HUES48 (cell line): ENCODE measurements around the gene GOLGA8B.
"Not testable (repeated sequence)": the region's sequence is repeated elsewhere in the genome, so short reads cannot be mapped to it uniquely, and the experiment has no call there.

Experiments used
- H3K27ac ChIP-seq: one replicate; pipeline ENCODE4 v1.7.0; 2013; ENCODE audit warnings: low read depth, low read length, inconsistent platforms
- H3K27me3 ChIP-seq: 2 replicates; pipeline ENCODE4 v1.6.1; 2013; ENCODE audit warnings: mild to moderate bottlenecking, low read length; ENCODE audit not compliant: control insufficient read depth, insufficient read depth
- H3K36me3 ChIP-seq: 2 replicates; pipeline ENCODE4 v1.6.1; 2013; ENCODE audit warnings: low read length; ENCODE audit not compliant: control insufficient read depth, insufficient read depth
- H3K4me1 ChIP-seq: 2 replicates; pipeline ENCODE4 v1.6.1; 2013; ENCODE audit warnings: mild to moderate bottlenecking, low read length; ENCODE audit not compliant: control insufficient read depth, insufficient read depth
- H3K4me3 ChIP-seq: 2 replicates; pipeline ENCODE4 v1.5.1; 2013; ENCODE audit warnings: mild to moderate bottlenecking, low read depth, low read length
- H3K9ac ChIP-seq: 2 replicates; pipeline ENCODE4 v1.6.1; 2013; ENCODE audit warnings: mild to moderate bottlenecking, low read depth, low read length, moderate library complexity
- H3K9me3 ChIP-seq: 2 replicates; pipeline ENCODE4 v1.6.1; 2013; ENCODE audit warnings: low read length; ENCODE audit not compliant: control insufficient read depth, insufficient read depth

Gene GOLGA8B, protein sequence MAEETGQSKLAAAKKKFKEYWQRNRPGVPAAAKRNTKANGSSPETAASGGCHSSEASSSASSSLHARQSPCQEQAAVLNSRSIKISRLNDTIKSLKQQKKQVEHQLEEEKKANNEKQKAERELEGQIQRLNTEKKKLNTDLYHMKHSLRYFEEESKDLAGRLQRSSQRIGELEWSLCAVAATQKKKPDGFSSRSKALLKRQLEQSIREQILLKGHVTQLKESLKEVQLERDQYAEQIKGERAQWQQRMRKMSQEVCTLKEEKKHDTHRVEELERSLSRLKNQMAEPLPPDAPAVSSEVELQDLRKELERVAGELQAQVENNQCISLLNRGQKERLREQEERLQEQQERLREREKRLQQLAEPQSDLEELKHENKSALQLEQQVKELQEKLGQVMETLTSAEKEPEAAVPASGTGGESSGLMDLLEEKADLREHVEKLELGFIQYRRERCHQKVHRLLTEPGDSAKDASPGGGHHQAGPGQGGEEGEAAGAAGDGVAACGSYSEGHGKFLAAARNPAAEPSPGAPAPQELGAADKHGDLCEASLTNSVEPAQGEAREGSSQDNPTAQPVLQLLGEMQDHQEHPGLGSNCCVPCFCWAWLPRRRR

DNA sequence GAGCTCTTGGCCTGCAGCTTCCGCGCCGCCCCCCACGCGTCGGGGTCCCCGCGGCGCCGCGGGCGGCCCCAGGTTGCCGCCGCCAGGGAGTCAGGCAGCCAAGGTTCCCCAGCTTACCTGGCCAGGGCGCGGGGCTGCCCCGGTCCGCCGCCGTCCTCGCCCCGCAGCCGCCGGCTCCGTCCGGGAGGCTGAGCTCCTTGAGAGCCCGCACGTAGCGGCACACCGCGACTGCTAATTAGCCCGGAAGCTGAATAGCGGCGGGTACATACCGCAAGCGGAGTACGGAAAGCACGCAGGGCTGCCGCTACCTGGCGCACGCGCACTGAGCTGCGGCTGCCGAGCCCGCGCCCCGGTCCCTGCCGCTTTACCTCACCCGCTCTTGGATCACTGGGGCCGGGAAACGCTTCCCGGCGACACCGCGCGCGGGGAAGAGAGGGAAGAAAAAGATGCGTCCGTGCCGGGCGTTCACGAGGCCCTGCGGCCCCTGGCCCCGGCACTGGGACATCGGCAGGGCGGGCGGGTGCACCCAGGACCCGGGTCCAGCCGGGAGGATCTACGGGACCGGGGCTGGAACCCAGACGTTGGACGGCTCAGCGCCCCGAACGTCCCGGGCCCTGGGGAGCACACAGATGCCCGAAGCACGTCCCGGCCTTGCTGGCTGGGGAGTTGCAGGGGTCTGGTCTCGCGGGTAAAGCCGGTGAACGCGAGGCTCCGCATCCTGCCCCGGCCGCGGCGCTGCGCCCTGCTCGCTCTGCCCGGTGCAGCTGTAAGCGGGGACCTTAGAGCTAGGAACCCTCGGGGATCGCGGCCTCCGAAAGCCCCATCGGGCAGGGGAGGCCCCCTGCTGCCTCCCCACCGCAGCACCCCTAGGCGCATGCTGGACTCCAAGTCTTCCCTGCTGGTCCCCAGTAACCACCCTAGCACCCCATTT lies at the start of gene GOLGA8B:
GOLGA8B (minus strand) TSS at position 253 of the 931 bp plus-strand sequence. CDS start 47,739 bp downstream, outside the sequence.
- Histone ChIP-seq H3K36me3 (no peaks in the 10 kb centered on the region), H3K27ac (no peak within 1 kb of the TSS), H3K4me1 (no peaks in the 10 kb centered on the region; the same call in 1 of the 2 replicates), H3K9ac (0 out of 2 replicates have a peak within 1 kb of the TSS, but pooled peaks have one; percentile 10), H3K4me3 (peak within 1 kb of the TSS; percentile 75), H3K27me3 (peaks cover 18% of the 10 kb centered on the region), H3K9me3 (no peaks in the 10 kb centered on the region)

DNA sequence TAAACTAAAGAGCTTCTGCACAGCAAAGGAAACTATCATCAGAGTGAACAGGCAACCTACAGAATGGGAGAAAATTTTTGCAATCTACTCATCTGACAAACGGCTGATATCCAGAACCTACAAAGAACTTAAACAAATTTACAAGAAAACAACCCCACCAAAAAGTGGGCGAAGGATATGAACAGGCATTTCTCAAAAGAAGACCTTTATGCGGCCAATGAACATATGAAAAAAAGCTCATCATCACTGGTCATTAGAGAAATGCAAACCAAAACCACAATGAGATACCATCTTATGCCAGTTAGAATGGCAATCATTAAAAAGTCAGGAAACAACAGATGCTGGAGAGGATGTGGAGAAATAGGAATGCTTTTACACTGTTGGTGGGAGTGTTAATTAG lies 49.7 kb upstream of the GOLGA8B start:
- H3K27me3 ChIP-seq, H3K9me3 ChIP-seq, H3K9ac ChIP-seq, H3K4me3 ChIP-seq, H3K36me3 ChIP-seq, H3K27ac ChIP-seq, H3K4me1 ChIP-seq: not testable (repeated sequence)

DNA sequence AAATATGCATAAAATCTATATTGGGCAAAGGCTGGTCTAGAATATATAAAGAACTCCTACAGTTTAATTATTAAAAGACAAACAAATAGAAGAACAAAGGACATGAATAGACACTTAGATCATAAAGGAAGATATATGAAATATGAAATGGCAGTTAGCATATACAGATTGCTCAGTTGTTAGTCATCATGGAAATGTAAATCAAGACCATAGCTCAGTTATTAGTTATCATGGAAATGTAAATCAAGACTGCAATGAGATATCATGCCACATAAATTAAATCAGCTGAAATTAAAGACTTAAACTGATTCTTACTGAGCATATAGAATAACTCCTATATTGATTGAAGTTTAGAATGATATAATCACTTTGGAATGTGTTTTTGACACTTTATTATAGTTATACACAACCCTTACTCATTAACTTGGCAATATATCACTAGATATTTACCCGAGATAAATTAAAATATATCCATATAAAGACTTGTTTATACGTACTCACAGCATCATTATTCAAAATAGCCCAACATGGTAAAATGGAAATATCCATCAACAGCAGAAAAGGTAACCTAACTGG lies 45.2 kb upstream of the GOLGA8B start:
- no peaks in the 10 kb centered on the region for H3K4me1 ChIP-seq
- H3K27ac ChIP-seq, result no peak overlapping the region
- no peak overlapping the region for H3K9ac ChIP-seq
- H3K4me3 ChIP-seq, result no peak overlapping the region
- H3K9me3 ChIP-seq, result no peaks in the 10 kb centered on the region
- no peaks in the 10 kb centered on the region for H3K27me3 ChIP-seq
- H3K36me3 ChIP-seq, result no peaks in the 10 kb centered on the region

DNA sequence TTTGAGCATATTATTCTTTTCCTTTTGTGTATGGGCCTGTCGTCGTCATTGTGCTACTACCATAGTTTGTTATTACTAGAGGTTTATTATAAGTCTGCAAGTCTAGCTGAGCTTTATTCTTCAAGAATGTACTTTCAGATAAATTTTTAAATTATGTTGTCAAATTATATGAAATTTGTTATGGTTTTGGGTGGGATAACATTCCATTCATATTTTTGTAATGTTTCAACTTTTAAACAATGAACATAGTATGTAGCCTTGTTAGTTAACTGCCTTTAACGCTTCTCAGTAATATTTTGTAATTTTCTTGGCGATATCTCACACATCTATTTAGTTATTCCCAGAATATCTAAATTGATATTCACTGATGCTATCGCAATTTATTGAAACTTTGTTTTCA lies 41.6 kb upstream of the GOLGA8B start:
- no peak overlapping the region for H3K27ac ChIP-seq
- no peaks in the 10 kb centered on the region for H3K4me1 ChIP-seq
- no peak overlapping the region for H3K4me3 ChIP-seq
- H3K27me3 ChIP-seq, result no peaks in the 10 kb centered on the region
- H3K36me3 ChIP-seq, result no peaks in the 10 kb centered on the region
- no peaks in the 10 kb centered on the region for H3K9me3 ChIP-seq
- H3K9ac ChIP-seq, result no peak overlapping the region

DNA sequence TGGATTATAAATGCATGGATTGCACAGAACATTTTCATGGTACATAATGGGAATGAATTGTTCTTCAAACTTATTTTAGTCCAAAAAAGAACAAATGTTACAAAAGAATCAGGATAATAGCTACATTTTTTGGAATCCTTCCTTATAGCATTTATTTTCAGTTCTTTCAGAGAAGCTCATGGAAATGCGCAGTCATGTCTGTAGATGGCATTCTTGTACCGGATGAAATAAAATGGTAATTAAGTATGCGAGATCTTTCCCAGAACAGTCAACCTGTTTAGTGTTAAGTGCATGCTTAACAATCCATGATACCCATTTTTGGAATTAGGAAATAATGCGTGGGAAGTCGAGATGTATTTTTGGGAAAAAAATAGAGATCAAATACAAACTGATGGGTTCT lies 38.2 kb upstream of the GOLGA8B start:
- Histone ChIP-seq H3K27me3 (no peaks in the 10 kb centered on the region), H3K9ac (no peak overlapping the region), H3K36me3 (no peaks in the 10 kb centered on the region), H3K27ac (no peak overlapping the region), H3K4me3 (no peak overlapping the region), H3K9me3 (no peaks in the 10 kb centered on the region), H3K4me1 (no peaks in the 10 kb centered on the region)

DNA sequence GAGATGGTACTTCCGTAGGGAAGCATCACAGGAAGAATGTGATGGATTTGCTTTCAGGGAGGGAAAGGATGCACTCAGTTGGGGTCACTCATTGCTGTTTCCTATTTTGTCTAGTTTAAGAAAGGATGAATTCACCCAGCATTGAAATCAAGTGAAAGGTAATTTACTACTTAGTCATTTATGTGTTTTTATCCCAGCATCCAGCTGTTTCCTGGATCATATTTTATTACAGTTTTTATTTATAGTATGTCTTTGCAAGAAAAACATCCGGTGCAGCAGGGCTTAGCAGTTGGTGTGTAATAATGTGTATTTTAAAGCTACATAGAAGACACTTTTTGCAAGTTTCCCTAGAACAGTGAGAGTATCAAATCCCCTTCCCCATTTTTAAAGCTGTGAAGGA lies 37.4 kb upstream of the GOLGA8B start:
- no peak overlapping the region for H3K9ac ChIP-seq
- no peaks in the 10 kb centered on the region for H3K4me1 ChIP-seq
- no peaks in the 10 kb centered on the region for H3K9me3 ChIP-seq
- H3K27me3 ChIP-seq, result no peaks in the 10 kb centered on the region
- no peak overlapping the region for H3K4me3 ChIP-seq
- H3K36me3 ChIP-seq, result no peaks in the 10 kb centered on the region
- H3K27ac ChIP-seq, result no peak overlapping the region

DNA sequence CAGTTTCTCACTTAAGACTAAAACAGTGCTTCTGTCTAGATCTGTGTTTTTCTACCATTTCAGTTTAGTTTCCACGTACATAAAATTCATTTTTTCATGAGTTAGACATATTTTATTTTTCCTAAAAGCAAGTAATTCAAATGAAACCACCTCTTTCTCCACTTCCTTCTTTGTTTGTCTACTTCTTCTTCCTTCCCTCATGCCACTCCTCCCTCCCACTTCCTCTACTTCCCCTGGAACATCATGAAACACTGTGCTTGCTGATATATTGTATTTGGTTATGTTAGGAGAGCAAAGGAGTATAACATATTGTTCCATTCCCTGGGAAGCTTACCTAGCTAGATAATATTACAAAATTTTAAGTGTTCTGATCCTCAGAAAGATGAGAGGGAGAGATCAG lies 36.7 kb upstream of the GOLGA8B start:
- Histone ChIP-seq H3K27me3 (no peaks in the 10 kb centered on the region), H3K9ac (no peak overlapping the region), H3K9me3 (no peaks in the 10 kb centered on the region), H3K36me3 (no peaks in the 10 kb centered on the region), H3K27ac (no peak overlapping the region), H3K4me1 (no peaks in the 10 kb centered on the region), H3K4me3 (no peak overlapping the region)

DNA sequence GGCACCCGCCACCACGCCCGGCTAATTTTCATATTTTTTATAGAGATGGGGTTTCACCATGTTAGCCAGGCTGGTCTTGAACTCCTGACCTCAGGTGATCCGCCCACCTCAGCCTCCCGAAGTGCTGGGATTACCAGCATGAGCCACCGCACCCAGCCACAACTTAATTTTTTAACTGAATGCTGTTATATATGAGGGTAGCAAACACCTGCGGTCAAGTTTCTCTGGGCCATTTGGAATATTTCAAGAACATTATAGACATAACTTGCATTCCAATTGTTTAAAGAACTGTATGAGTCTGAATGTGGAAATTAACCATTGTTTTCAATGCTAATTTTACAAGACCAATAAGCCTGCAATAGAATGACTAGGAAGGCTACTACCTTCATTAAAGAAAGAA lies 35.7 kb upstream of the GOLGA8B start:
- Histone ChIP-seq H3K9me3 (no peaks in the 10 kb centered on the region), H3K27me3 (no peaks in the 10 kb centered on the region), H3K36me3 (no peaks in the 10 kb centered on the region), H3K27ac (no peak overlapping the region), H3K9ac (no peak overlapping the region), H3K4me1 (no peaks in the 10 kb centered on the region), H3K4me3 (no peak overlapping the region)

DNA sequence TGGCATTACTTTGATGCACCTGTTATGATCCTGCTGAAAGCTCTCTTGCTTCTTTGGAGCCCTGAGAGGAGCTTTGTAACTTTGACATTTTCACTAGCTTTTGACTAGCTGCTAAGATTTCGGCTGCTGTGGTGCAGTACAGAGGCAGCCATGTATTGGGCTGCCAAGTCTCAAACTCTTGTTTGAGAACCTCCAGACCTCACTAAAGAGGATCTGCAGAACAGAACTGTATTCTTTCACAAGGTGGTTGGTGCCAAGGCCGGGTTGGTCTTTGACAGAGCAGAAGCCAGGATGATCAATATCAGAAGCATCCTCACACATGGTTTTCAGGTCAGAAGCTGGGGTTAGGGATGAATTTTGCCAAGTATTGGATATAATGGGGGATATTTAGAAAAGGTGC lies 34.6 kb upstream of the GOLGA8B start:
- Histone ChIP-seq H3K9me3 (no peaks in the 10 kb centered on the region), H3K9ac (no peak overlapping the region), H3K27me3 (no peaks in the 10 kb centered on the region), H3K4me1 (no peaks in the 10 kb centered on the region), H3K36me3 (no peaks in the 10 kb centered on the region), H3K27ac (no peak overlapping the region), H3K4me3 (no peak overlapping the region)

DNA sequence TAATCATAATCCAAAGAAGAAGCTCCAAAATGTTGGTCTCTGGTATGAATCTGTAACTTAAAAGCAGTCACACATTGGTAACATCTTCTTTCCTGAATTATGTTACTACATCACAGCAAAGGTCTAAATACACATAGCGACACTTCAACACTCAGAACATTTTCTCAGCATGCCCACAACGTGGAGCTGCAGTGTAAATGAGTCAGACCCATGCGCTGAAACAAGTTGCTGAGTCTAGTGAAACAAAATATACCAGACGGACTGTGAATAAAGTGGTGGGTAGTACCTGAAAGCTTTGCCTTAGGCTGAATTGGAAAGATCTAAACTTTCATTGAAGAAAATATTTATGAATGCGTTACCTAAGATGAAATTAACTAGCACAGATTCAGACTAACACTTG lies 33.2 kb upstream of the GOLGA8B start:
- Histone ChIP-seq H3K4me1 (no peaks in the 10 kb centered on the region), H3K27me3 (no peaks in the 10 kb centered on the region)

More for the DNA sequence above, 33.2 kb upstream of the GOLGA8B start:
- Histone ChIP-seq H3K9ac (no peak overlapping the region), H3K9me3 (no peaks in the 10 kb centered on the region), H3K4me3 (no peak overlapping the region), H3K27ac (no peak overlapping the region), H3K36me3 (no peaks in the 10 kb centered on the region)
